GM06990 (cell line): Measurements from ENCODE around the gene FOXP4.

ENCODE experiments used
- DNase-seq: peaks from one replicate; pipeline ENCODE4 v3.0.0-alpha.2; 2011; ENCODE audit not compliant: insufficient read length; ENCODE audit errors: extremely low read depth
- H3K27me3 ChIP-seq: replicated peaks from 2 replicates; pipeline ENCODE4 v1.6.0; 2011; ENCODE audit warnings: low read length; ENCODE audit not compliant: control insufficient read depth, insufficient read depth
- H3K36me3 ChIP-seq: 2 replicates; pipeline ENCODE4 v1.5.1; 2011; ENCODE audit warnings: low read length; ENCODE audit not compliant: control insufficient read depth, insufficient read depth
- H3K4me3 ChIP-seq: replicated peaks from 2 replicates; pipeline ENCODE4 v1.5.1; 2011; ENCODE audit warnings: low read depth, mild to moderate bottlenecking, control low read depth, low read length
- CTCF ChIP-seq: IDR thresholded peaks from 2 replicates; pipeline ENCODE4 v1.5.1; 2011; ENCODE audit warnings: low read length, control low read depth, mild to moderate bottlenecking, inconsistent platforms; ENCODE audit not compliant: insufficient read depth, poor library complexity, severe bottlenecking

FOXP4 gene

GRCh38 chr6:41518118-41518517, 28.1 kb upstream of the FOXP4 start:
- H3K4me3 ChIP-seq = no peak overlapping the region
- TF ChIP-seq CTCF = no peak
- no peaks in the 10 kb centered on the region for H3K27me3 ChIP-seq
- no peak for DNase-seq
- H3K36me3 ChIP-seq = no peaks in the 10 kb centered on the region

GRCh38 chr6:41519305-41519744, 26.9 kb upstream of the FOXP4 start:
- no peak for TF ChIP-seq CTCF
- no peak overlapping the region for H3K4me3 ChIP-seq
- DNase-seq = no peak
- no peaks in the 10 kb centered on the region for H3K27me3 ChIP-seq
- no peaks in the 10 kb centered on the region for H3K36me3 ChIP-seq

- no peak for DNase-seq
- H3K36me3 ChIP-seq = no peaks in the 10 kb centered on the region
- H3K4me3 ChIP-seq = no peak overlapping the region
- H3K27me3 ChIP-seq = no peaks in the 10 kb centered on the region
- TF ChIP-seq CTCF = no peak
These were observed 26.2 kb upstream of the FOXP4 start for GRCh38 chr6:41519745-41520699.

- Histone ChIP-seq H3K27me3 (no peaks in the 10 kb centered on the region), H3K4me3 (no peak overlapping the region), H3K36me3 (no peaks in the 10 kb centered on the region)
- TF ChIP-seq CTCF = no peak
- no peak for DNase-seq
These were observed 23.2 kb upstream of the FOXP4 start for GRCh38 chr6:41522780-41523548.

- no peak for TF ChIP-seq CTCF
- H3K36me3 ChIP-seq = no peaks in the 10 kb centered on the region
- H3K27me3 ChIP-seq = no peaks in the 10 kb centered on the region
- H3K4me3 ChIP-seq = no peak overlapping the region
- DNase-seq = no peak
These were observed 22.1 kb upstream of the FOXP4 start for GRCh38 chr6:41523915-41524633.
